ENCODE data around the gene SDK1.

SDK1 gene

GRCh38 chr7:4245866-4246470 lies 944.9 kb downstream of the SDK1 start:
- CTCF ChIA-PET, result no interaction called here
- TF ChIP-seq FOXK2 (IDR thresholded peaks at IDR 0.05) (no peak), PKNOX1 (IDR thresholded peaks at IDR 0.05) (no peak), FOXA1 (IDR thresholded peaks at IDR 0.05) (no peak), TARDBP (IDR thresholded peaks at IDR 0.05) (no peak), L3MBTL2 (conservative IDR thresholded peaks at IDR 0.05) (no peak), BHLHE40 (IDR thresholded peaks at IDR 0.05; ENCODE audit: borderline replicate concordance) (no peak), FOXM1 (IDR thresholded peaks at IDR 0.05; ENCODE audit: borderline replicate concordance) (no peak), ELF4 (IDR thresholded peaks at IDR 0.05) (no peak), LEF1 (IDR thresholded peaks at IDR 0.05; ENCODE audit: borderline replicate concordance) (no peak), SUZ12 (IDR thresholded peaks at IDR 0.05) (no peak), CTBP1 (IDR thresholded peaks at IDR 0.05; ENCODE audit: borderline replicate concordance) (no peak), NFRKB (IDR thresholded peaks at IDR 0.05) (no peak), ARNT (IDR thresholded peaks at IDR 0.05) (no peak)
- no peak for DNase-seq (ENCODE audit: extremely low spot score)
- POLR2A ChIA-PET, result no interaction called here

DNA sequence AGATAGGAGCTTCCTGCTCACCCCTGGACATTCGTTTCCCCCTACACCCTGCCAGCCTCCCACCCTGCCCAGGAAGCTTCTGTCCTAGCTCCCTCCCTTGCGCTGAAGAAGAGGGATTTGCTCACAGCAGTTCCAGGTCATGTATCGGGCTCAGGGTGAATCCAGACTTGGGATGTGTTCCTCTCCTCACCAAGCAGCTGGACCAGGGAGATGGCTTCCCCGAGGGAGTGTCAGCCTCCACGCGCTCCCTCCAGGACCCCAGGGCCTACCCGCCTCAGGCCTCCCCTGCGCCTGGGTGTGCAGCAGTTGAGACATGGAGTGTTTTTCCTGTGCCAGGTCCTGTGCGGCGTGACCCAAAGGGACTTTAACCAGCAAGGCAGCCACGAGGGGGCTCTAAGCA lies 945.5 kb downstream of the SDK1 start:
- no peak for TF ChIP-seq BHLHE40 (IDR thresholded peaks at IDR 0.05; ENCODE audit: borderline replicate concordance)
- no peak for TF ChIP-seq HDGF (IDR thresholded peaks at IDR 0.05; ENCODE audit: borderline replicate concordance)
- TF ChIP-seq ELF4 (IDR thresholded peaks at IDR 0.05), result no peak
- TF ChIP-seq CTBP1 (IDR thresholded peaks at IDR 0.05; ENCODE audit: borderline replicate concordance), result no peak
- no peak for TF ChIP-seq L3MBTL2 (conservative IDR thresholded peaks at IDR 0.05)
- no peak for TF ChIP-seq NFRKB (IDR thresholded peaks at IDR 0.05)
- TF ChIP-seq SP1 (IDR thresholded peaks at IDR 0.05), result no peak
- no peak for DNase-seq (ENCODE audit: extremely low spot score)
- POLR2A ChIA-PET, result no interaction called here

DNA sequence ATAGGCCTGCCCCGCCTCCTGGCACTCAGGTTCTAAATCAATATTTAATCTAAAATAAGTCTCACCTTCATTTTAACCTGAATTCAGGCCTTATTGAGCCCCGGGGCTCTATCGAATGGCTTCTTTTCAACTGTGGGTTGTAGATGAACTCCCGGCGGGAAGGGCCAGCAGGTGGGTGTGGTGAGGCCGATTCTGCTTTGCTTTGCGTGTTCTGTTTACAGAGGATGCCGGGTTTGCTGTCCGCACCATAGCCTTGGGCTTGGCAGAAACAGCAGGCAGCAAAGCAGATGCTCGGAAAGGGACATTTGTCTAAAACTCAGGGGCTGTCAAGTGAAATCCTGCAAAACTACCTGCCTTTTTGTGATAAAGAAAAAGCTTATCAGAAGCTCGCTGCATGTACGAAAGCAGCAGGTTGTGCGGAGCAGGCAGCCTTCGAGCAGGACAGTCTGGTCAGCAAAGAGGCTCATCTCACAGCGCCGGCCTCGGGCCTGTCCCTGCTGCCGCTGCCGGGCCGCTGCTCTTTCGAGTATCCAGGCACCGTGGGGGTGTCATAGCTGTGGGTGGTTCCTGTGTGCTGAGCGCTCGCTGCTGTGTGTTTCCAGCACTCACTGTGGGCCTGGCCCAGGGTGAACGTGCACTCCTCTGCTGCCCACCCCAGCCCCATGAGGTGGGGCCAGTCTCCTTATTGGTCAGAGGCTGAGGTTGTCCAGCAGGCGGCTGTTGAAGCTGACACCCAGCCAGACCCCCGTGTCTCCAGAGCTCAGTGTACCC lies 946.2 kb downstream of the SDK1 start:
- CTCF ChIA-PET, result no interaction called here
- DNase-seq (ENCODE audit: extremely low spot score), result no peak
- POLR2A ChIA-PET, result no interaction called here
- TF ChIP-seq FOXK2 (IDR thresholded peaks at IDR 0.05), result no peak
- TF ChIP-seq BHLHE40 (IDR thresholded peaks at IDR 0.05; ENCODE audit: borderline replicate concordance), result no peak
- no peak for TF ChIP-seq CTBP1 (IDR thresholded peaks at IDR 0.05; ENCODE audit: borderline replicate concordance)
- no peak for TF ChIP-seq PKNOX1 (IDR thresholded peaks at IDR 0.05)
- no peak for TF ChIP-seq ELF4 (IDR thresholded peaks at IDR 0.05)
- no peak for TF ChIP-seq SP1 (IDR thresholded peaks at IDR 0.05)
- no peak for TF ChIP-seq SUZ12 (IDR thresholded peaks at IDR 0.05)
- no peak for TF ChIP-seq LEF1 (IDR thresholded peaks at IDR 0.05; ENCODE audit: borderline replicate concordance)
- no peak for TF ChIP-seq HDGF (IDR thresholded peaks at IDR 0.05; ENCODE audit: borderline replicate concordance)
- TF ChIP-seq FOXM1 (IDR thresholded peaks at IDR 0.05; ENCODE audit: borderline replicate concordance), result no peak
- no peak for TF ChIP-seq ZNF384 (IDR thresholded peaks at IDR 0.05)
- TF ChIP-seq ARNT (IDR thresholded peaks at IDR 0.05), result no peak
- no peak for TF ChIP-seq TARDBP (IDR thresholded peaks at IDR 0.05)
- no peak for TF ChIP-seq NFRKB (IDR thresholded peaks at IDR 0.05)
- no peak for TF ChIP-seq FOXA1 (IDR thresholded peaks at IDR 0.05)
- no peak for TF ChIP-seq L3MBTL2 (conservative IDR thresholded peaks at IDR 0.05)

More for the DNA sequence above, 945.5 kb downstream of the SDK1 start:
- CTCF ChIA-PET, result no interaction called here

GRCh38 chr7:4248295-4248694 lies 947.2 kb downstream of the SDK1 start:
- ChIA-PET POLR2A (no interaction called here), CTCF (no interaction called here)
- TF ChIP-seq L3MBTL2 (conservative IDR thresholded peaks at IDR 0.05), result no peak
- no peak for TF ChIP-seq PKNOX1 (IDR thresholded peaks at IDR 0.05)
- no peak for TF ChIP-seq ARNT (IDR thresholded peaks at IDR 0.05)
- no peak for DNase-seq (ENCODE audit: extremely low spot score)

DNA sequence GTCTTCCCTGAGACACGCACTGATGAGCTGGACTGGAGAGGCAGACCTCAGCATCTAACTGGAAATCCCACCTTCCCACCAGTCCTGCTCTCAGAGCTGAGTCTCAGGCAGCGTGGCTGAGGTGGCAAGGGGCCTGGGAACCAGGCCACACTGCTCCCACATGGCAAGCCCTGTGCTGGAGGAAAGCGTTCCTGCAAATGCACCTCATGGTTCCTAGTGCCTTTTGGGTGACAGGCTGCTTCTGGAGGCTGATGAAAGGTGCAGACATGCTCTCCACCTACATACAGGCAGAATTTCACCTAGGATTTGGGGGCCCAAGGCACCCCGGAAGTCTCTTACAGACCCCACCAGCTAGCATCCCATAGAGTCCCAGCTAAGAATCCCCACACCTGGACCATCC lies 948.2 kb downstream of the SDK1 start:
- ChIA-PET CTCF (no interaction called here), POLR2A (no interaction called here)
- DNase-seq (ENCODE audit: extremely low spot score), result no peak
- TF ChIP-seq FOXM1 (IDR thresholded peaks at IDR 0.05; ENCODE audit: borderline replicate concordance) (no peak), BHLHE40 (IDR thresholded peaks at IDR 0.05; ENCODE audit: borderline replicate concordance) (no peak), NFRKB (IDR thresholded peaks at IDR 0.05) (no peak), FOXA1 (IDR thresholded peaks at IDR 0.05) (no peak), ELF4 (IDR thresholded peaks at IDR 0.05) (no peak), CTBP1 (IDR thresholded peaks at IDR 0.05; ENCODE audit: borderline replicate concordance) (no peak), SUZ12 (IDR thresholded peaks at IDR 0.05) (no peak), SP1 (IDR thresholded peaks at IDR 0.05) (no peak), LEF1 (IDR thresholded peaks at IDR 0.05; ENCODE audit: borderline replicate concordance) (no peak), FOXK2 (IDR thresholded peaks at IDR 0.05) (no peak), L3MBTL2 (conservative IDR thresholded peaks at IDR 0.05) (no peak)

GRCh38 chr7:4255336-4255735 lies 954.3 kb downstream of the SDK1 start:
- CTCF ChIA-PET, result no interaction called here
- POLR2A ChIA-PET, result no interaction called here

More at GRCh38 chr7:4255336-4255735, 954.3 kb downstream of the SDK1 start:
- no peak for TF ChIP-seq FOXA1 (IDR thresholded peaks at IDR 0.05)
- DNase-seq (ENCODE audit: extremely low spot score), result no peak
